Gastrocnemius medialis (tissue), 4 donors: ENCODE data around the gene NRG3. TPM values are rescaled to one million over a fixed set of nuclear protein-coding genes. Genes with fewer than 3 reads are reported as not detected.

ENCODE experiments used
- ATAC-seq, 2 donors: fragments of 150-250 bp; one replicate each; pipeline ENCODE4 v1.9.1; 2016
- DNase-seq, 2 donors: peaks; one replicate each; pipeline ENCODE4 v3.0.0-alpha.2; 2019
- H3K27ac ChIP-seq, 4 donors: fragments of 200-600 bp; sonication (generic); 1 replicate in 1 of 4; 2 replicates in 3 of 4; pipeline ENCODE4 v1.5.1; 2016 to 2018; ENCODE audit warnings: mild to moderate bottlenecking in 2 of 4, moderate library complexity in 1 of 4
- H3K27me3 ChIP-seq, 3 donors: fragments of 200-600 bp; sonication (generic) in 2 of 3; 1 replicate in 1 of 3; 2 replicates in 2 of 3; pipeline versions ENCODE4 v1.5.1 to v1.6.0; 2016 to 2019; ENCODE audit warnings: mild to moderate bottlenecking in 1 of 3, moderate library complexity in 1 of 3
- H3K36me3 ChIP-seq, 2 donors: fragments of 200-600 bp; sonication (generic) in 1 of 2; one replicate each; pipeline ENCODE4 v1.5.1; 2017 to 2018
- H3K4me1 ChIP-seq, 2 donors: fragments of 200-600 bp; sonication (generic) in 1 of 2; one replicate each; pipeline ENCODE4 v1.5.1; 2016 to 2017; ENCODE audit warnings: mild to moderate bottlenecking in 2 of 2
- H3K4me3 ChIP-seq, 4 donors: fragments of 200-600 bp; sonication (generic) in 3 of 4; 1 replicate in 1 of 4; 2 replicates in 3 of 4; pipeline ENCODE4 v1.5.1; 2016 to 2019; ENCODE audit warnings: mild to moderate bottlenecking in 2 of 4
- H3K9me3 ChIP-seq, 3 donors: fragments of 200-600 bp; sonication (generic) in 2 of 3; 1 replicate in 1 of 3; 2 replicates in 2 of 3; pipeline ENCODE4 v1.5.1; 2016 to 2019
- CTCF ChIP-seq, 5 experiments: fragments of 450-650 bp in 3 of 5; fragments of 200-600 bp in 2 of 5; sonication (generic) in 2 of 5; IDR thresholded peaks in 4 of 5; conservative IDR thresholded peaks in 1 of 5; 1 replicate in 4 of 5; 2 replicates in 1 of 5; pipeline ENCODE4 v1.5.1; 2016 to 2019; ENCODE audit warnings: antibody characterized with exemption in 5 of 5, mild to moderate bottlenecking in 3 of 5, moderate library complexity in 3 of 5
- POLR2A ChIP-seq, 2 donors: fragments of 450-650 bp; IDR thresholded peaks; one replicate each; pipeline ENCODE4 v1.6.1; 2017; ENCODE audit warnings: antibody characterized with exemption in 2 of 2, mild to moderate bottlenecking in 2 of 2, moderate library complexity in 2 of 2
- in situ Hi-C, 4 donors: fragments of 200-750 bp; cut with MboI; loops; one replicate each; pipeline versions ENCODE4 v1.15.0 to v1.8.0; 2017; ENCODE audit warnings: low sequenced_read_pairs in 4 of 4
- intact Hi-C: fragments of 100-400 bp; cut with DNase I; formaldehyde crosslinking; loops from one replicate; pipeline ENCODE4 v1.15.1; 2023; ENCODE audit warnings: low total_unique reads
- total RNA-seq, 4 donors: library from RNA; depleted of rRNA; stranded (reverse); fragments of >200 nt; gene quantifications; one replicate each; pipeline versions ENCODE4 v1.1.0 to v1.2.3, GENCODE V29; 2016

NRG3 gene
- total RNA-seq, 4 donors from 2014 or later: not detected

- in situ Hi-C loops (no loop called here), intact Hi-C loops (no loop called here)
- Histone ChIP-seq H3K9me3 (peaks cover 0 to 3% (median 0%) of the 10 kb centered on the region in 3 donors), H3K4me3 (no peak overlapping the region), H3K27ac (no peak overlapping the region), H3K36me3 (no peaks in the 10 kb centered on the region), H3K27me3 (no peaks in the 10 kb centered on the region), H3K4me1 (no peaks in the 10 kb centered on the region)
- ATAC-seq (peak in 1 of 2 donors; percentile 18), DNase-seq (peak in 1 of 2 donors; percentile 11)
- TF ChIP-seq CTCF (IDR thresholded peaks at IDR 0.05 in 4 of 5, conservative IDR thresholded peaks at IDR 0.05 in 1 of 5): no peak
- no peak for TF ChIP-seq POLR2A (IDR thresholded peaks at IDR 0.05)
Observed at GRCh38 chr10:82942286-82943099, 1067.5 kb downstream of the NRG3 start.

- ATAC-seq (no peak), DNase-seq (no peak)
- no peak for TF ChIP-seq CTCF (IDR thresholded peaks at IDR 0.05 in 4 of 5, conservative IDR thresholded peaks at IDR 0.05 in 1 of 5)
- no peak for TF ChIP-seq POLR2A (IDR thresholded peaks at IDR 0.05)
- peaks cover 0 to 3% (median 0%) of the 10 kb centered on the region in 3 donors for H3K9me3 ChIP-seq
- H3K27ac ChIP-seq: no peak overlapping the region
- intact Hi-C loops (no loop called here), in situ Hi-C loops (no loop called here)
- H3K4me3 ChIP-seq: no peak overlapping the region
- H3K36me3 ChIP-seq: no peaks in the 10 kb centered on the region
- no peaks in the 10 kb centered on the region for H3K27me3 ChIP-seq
- no peaks in the 10 kb centered on the region for H3K4me1 ChIP-seq
Observed at GRCh38 chr10:82943142-82943541, 1068.1 kb downstream of the NRG3 start.

GRCh38 chr10:82949816-82950575 lies 1075.0 kb downstream of the NRG3 start:
- Histone ChIP-seq H3K4me1 (no peaks in the 10 kb centered on the region), H3K9me3 (peaks cover 0 to 3% (median 0%) of the 10 kb centered on the region in 3 donors), H3K27ac (no peak overlapping the region), H3K27me3 (no peaks in the 10 kb centered on the region), H3K4me3 (no peak overlapping the region), H3K36me3 (no peaks in the 10 kb centered on the region)
- DNase-seq (no peak), ATAC-seq (no peak)
- intact Hi-C loops: no loop called here
- in situ Hi-C loops: no loop called here
- TF ChIP-seq CTCF (IDR thresholded peaks at IDR 0.05 in 4 of 5, conservative IDR thresholded peaks at IDR 0.05 in 1 of 5) (no peak), POLR2A (IDR thresholded peaks at IDR 0.05) (no peak)

GRCh38 chr10:82953331-82953730 lies 1078.3 kb downstream of the NRG3 start:
- in situ Hi-C loops: no loop called here
- TF ChIP-seq POLR2A (IDR thresholded peaks at IDR 0.05) (no peak), CTCF (IDR thresholded peaks at IDR 0.05 in 4 of 5, conservative IDR thresholded peaks at IDR 0.05 in 1 of 5) (no peak)
- no peaks in the 10 kb centered on the region for H3K27me3 ChIP-seq
- intact Hi-C loops: no loop called here
- no peak overlapping the region for H3K27ac ChIP-seq
- no peak overlapping the region for H3K4me3 ChIP-seq
- no peak for ATAC-seq
- H3K4me1 ChIP-seq: no peaks in the 10 kb centered on the region
- DNase-seq: no peak
- H3K9me3 ChIP-seq: no peaks in the 10 kb centered on the region
- H3K36me3 ChIP-seq: no peaks in the 10 kb centered on the region
